Cerebellar nuclear complex (tissue), 1 donor: ENCODE results near the gene OR6C4.
"Not testable (repeated sequence)": the region's sequence is repeated elsewhere in the genome, so short reads cannot be mapped to it uniquely, and the experiment has no call there.

Experiments
- DNase-seq, 2 experiments: peaks; one replicate each; lab custom pipeline; 2025; lab: John Stamatoyannopoulos, UW

OR6C4 gene

GRCh38 chr12:55549302-55549701 lies at the start of gene OR6C4:
Gene OR6C4, plus strand, starts transcription at chr12:55549602. Its CDS starts 1,625 bp downstream, at chr12:55551227.
- DNase-seq: no peak

- DNase-seq: no peak
These were observed 49.6 kb upstream of the OR6C4 start for GRCh38 chr12:55499810-55500252.

GRCh38 chr12:55501601-55502000 lies 47.8 kb upstream of the OR6C4 start:
- DNase-seq: no peak

GRCh38 chr12:55515696-55516095 lies 33.7 kb upstream of the OR6C4 start:
- no peak for DNase-seq

GRCh38 chr12:55516391-55516790 lies 33.0 kb upstream of the OR6C4 start:
- DNase-seq: no peak

DNA sequence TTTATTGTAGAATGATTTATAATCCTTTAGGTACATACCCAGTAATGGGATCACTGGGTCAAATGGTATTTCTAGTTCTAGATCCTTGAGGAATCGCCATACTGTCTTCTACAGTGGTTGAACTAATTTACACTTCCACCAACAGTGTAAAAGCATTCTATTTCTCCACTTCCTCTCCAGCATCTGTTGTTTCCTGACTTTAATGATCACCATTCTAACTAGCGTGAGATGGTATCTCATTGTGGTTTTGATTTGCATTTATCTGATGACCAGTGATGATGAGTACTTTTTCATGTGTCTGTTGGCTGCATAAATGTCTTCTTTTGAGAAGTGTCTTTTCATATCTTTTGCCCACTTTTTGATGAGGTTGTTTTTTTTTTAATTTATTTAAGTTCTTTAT lies 1.2 kb upstream of the OR6C4 start:
- DNase-seq: not testable (repeated sequence)

GRCh38 chr12:55548756-55549155 lies 646 bp upstream of the OR6C4 start:
- DNase-seq: no peak

DNA sequence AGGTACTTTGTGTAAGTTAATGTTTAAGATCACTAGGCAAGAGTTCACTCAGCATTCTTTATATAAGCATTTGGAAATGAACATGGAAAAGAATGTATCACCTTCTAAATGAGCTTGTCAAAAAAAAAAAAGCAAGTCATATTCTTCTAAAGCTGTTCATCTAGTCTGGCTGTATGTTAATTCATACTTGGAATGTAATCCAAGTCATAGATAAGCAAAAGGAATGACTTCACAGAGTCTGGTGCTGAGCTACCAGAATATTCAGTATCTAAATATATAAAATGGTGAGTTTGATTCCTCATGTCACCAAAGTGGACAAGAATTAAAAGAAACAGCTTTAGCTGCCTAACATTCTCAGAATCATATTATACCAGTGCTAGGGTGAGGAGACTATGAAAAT lies 4.9 kb downstream of the OR6C4 start:
- no peak for DNase-seq

GRCh38 chr12:55570060-55570459 lies 20.7 kb downstream of the OR6C4 start:
- DNase-seq: not testable (repeated sequence)

- DNase-seq: not testable (repeated sequence)
These were observed 21.3 kb downstream of the OR6C4 start for GRCh38 chr12:55570689-55571088.

- no peak for DNase-seq
These were observed 22.8 kb downstream of the OR6C4 start, which contains the start of gene OR2AP1 for GRCh38 chr12:55572168-55572567. Gene OR2AP1, plus strand, starts transcription at chr12:55572468. Its CDS starts 1,947 bp downstream, at chr12:55574415.

- no peak for DNase-seq
These were observed 32.7 kb downstream of the OR6C4 start for GRCh38 chr12:55582066-55582465.

GRCh38 chr12:55585817-55586216 lies 36.4 kb downstream of the OR6C4 start:
- DNase-seq: no peak

DNA sequence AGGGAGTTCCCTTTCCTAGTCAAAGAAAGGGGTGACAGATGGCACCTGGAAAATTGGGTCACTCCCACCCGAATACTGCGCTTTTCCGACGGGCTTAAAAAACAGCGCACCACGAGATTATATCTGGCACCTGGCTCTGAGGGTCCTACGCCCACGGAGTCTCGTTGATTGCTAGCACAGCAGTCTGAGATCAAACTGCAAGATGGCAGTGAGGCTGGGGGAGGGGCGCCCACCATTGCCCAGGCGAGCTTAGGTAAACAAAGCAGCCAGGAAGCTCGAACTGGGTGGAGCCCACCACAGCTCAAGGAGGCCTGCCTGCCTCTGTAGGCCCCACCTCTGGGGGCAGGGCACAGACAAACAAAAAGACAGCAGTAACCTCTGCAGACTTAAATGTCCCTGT lies 40.8 kb downstream of the OR6C4 start:
- DNase-seq: not testable (repeated sequence)
